ENCODE measurements around the gene TUBA1C.

Gene TUBA1C

GRCh38 chr12:49244176-49244575 is 20.7 kb upstream of the TUBA1C start:
- no peak for TF ChIP-seq FOXP2 (optimal IDR thresholded peaks at IDR 0.05; ENCODE audit: borderline replicate concordance, extremely low read depth, extremely low read length, insufficient read depth)
- no peak for TF ChIP-seq POLR2AphosphoS5 (IDR thresholded peaks at IDR 0.05; ENCODE audit: low read depth, low read length)
- no peak for TF ChIP-seq SIN3A (IDR thresholded peaks at IDR 0.05; ENCODE audit: borderline replicate concordance, insufficient read depth, low read length)
- TF ChIP-seq TAF1 (IDR thresholded peaks at IDR 0.05; ENCODE audit: borderline replicate concordance, insufficient read depth, low read length): no peak
- no peak for TF ChIP-seq REST (IDR thresholded peaks at IDR 0.05; ENCODE audit: insufficient read depth in 1 of 2, low read depth in 2 of 2, low read length in 2 of 2)

GRCh38 chr12:49251357-49251756 is 13.5 kb upstream of the TUBA1C start:
- TF ChIP-seq POLR2AphosphoS5 (IDR thresholded peaks at IDR 0.05; ENCODE audit: low read depth, low read length) (no peak), REST (IDR thresholded peaks at IDR 0.05; ENCODE audit: insufficient read depth in 1 of 2, low read depth in 2 of 2, low read length in 2 of 2) (no peak), FOXP2 (optimal IDR thresholded peaks at IDR 0.05; ENCODE audit: borderline replicate concordance, extremely low read depth, extremely low read length, insufficient read depth) (no peak), SIN3A (IDR thresholded peaks at IDR 0.05; ENCODE audit: borderline replicate concordance, insufficient read depth, low read length) (no peak), TAF1 (IDR thresholded peaks at IDR 0.05; ENCODE audit: borderline replicate concordance, insufficient read depth, low read length) (no peak)

GRCh38 chr12:49253033-49253623 is 11.8 kb upstream of the TUBA1C start:
- no peak for TF ChIP-seq SIN3A (IDR thresholded peaks at IDR 0.05; ENCODE audit: borderline replicate concordance, insufficient read depth, low read length)
- TF ChIP-seq POLR2AphosphoS5 (IDR thresholded peaks at IDR 0.05; ENCODE audit: low read depth, low read length): no peak
- TF ChIP-seq FOXP2 (optimal IDR thresholded peaks at IDR 0.05; ENCODE audit: borderline replicate concordance, extremely low read depth, extremely low read length, insufficient read depth): no peak
- TF ChIP-seq REST (IDR thresholded peaks at IDR 0.05; ENCODE audit: insufficient read depth in 1 of 2, low read depth in 2 of 2, low read length in 2 of 2): no peak
- no peak for TF ChIP-seq TAF1 (IDR thresholded peaks at IDR 0.05; ENCODE audit: borderline replicate concordance, insufficient read depth, low read length)

DNA sequence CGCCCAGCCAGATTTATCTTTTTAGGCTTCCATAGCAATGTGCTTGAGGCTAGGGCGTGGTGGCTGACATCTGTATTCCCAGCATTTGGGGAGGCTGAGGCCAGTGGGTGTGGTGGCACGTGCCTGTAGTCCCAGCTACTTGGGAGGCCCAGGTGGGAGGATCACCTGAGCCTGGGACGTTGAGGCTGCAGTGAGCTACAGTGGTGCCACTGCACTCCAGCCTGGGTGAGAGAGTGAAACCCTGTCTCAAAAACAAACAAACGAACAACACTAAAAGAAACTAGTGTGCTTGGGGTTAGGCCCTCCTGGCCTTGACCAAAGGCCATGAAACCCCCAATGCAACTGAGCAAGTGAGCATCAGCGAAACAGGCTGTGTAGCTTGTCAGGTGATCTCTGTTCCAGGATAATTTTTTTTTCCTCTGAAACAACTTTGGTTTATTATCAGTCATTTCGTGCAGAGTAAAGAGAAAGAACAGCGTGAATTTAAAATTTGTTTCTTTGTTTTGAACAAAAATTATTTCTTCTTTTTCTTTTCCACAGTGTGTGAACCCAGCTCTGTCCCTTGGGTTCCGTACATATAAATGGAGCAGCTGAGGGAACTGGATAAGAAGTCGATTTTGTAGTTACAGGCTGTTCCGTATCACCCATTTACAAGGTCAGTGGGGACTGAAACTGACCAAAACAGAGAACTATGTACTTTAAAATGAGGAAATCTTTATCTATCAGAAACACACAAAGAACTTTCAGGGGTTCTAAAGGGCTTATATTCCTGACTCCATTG is 8.8 kb upstream of the TUBA1C start:
- no peak for TF ChIP-seq REST (IDR thresholded peaks at IDR 0.05; ENCODE audit: insufficient read depth in 1 of 2, low read depth in 2 of 2, low read length in 2 of 2)
- no peak for TF ChIP-seq TAF1 (IDR thresholded peaks at IDR 0.05; ENCODE audit: borderline replicate concordance, insufficient read depth, low read length)
- no peak for TF ChIP-seq SIN3A (IDR thresholded peaks at IDR 0.05; ENCODE audit: borderline replicate concordance, insufficient read depth, low read length)
- no peak for TF ChIP-seq POLR2AphosphoS5 (IDR thresholded peaks at IDR 0.05; ENCODE audit: low read depth, low read length)
- TF ChIP-seq FOXP2 (optimal IDR thresholded peaks at IDR 0.05; ENCODE audit: borderline replicate concordance, extremely low read depth, extremely low read length, insufficient read depth): no peak
